OCI-LY7 (cell line): ENCODE measurements around the gene CLCN4. TPM values are rescaled to one million over a fixed set of nuclear protein-coding genes. Genes with fewer than 3 reads are reported as not detected.

ENCODE experiments used
- BruUV-seq: library from RNA; stranded (reverse); fragments of 400-500 nt; replicated peaks from 2 replicates; lab custom pipeline; 2021; lab: Mats Ljungman, UMichigan
- CTCF ChIA-PET: fragments of 300-600 bp; sonication (Branson Sonifier 250); formaldehyde crosslinking; loops from one replicate; lab custom pipeline; 2022; ENCODE audit warnings: antibody characterized with exemption; ENCODE audit not compliant: unreplicated experiment; lab: Charles Lee
- POLR2A ChIA-PET: fragments of 300-600 bp; sonication (Branson Sonifier 250); formaldehyde crosslinking; loops from one replicate; lab custom pipeline; 2022; ENCODE audit warnings: antibody characterized with exemption; lab: Charles Lee
- DNase-seq: peaks from one replicate; pipeline ENCODE4 v3.0.0-alpha.2; 2015; ENCODE audit warnings: low spot score
- H2AFZ ChIP-seq: fragments of 200-600 bp; sonication (generic), shearing (Covaris generic); 2 replicates; pipeline ENCODE4 v1.6.1; 2014; ENCODE audit warnings: mild to moderate bottlenecking, antibody characterized with exemption, low read length, moderate library complexity
- H3K27ac ChIP-seq: fragments of 200-600 bp; sonication (generic); 2 replicates; pipeline ENCODE4 v1.5.1; 2014; ENCODE audit warnings: mixed run types, low read depth, mild to moderate bottlenecking, moderate library complexity, low read length, inconsistent platforms; ENCODE audit not compliant: poor library complexity, severe bottlenecking
- H3K36me3 ChIP-seq: fragments of 200-600 bp; sonication (generic); 2 replicates; pipeline ENCODE4 v1.6.1; 2014; ENCODE audit warnings: mild to moderate bottlenecking, antibody characterized with exemption, low read length, moderate library complexity, mixed read lengths; ENCODE audit not compliant: insufficient read depth
- H3K4me1 ChIP-seq: fragments of 200-600 bp; sonication (generic); 2 replicates; pipeline ENCODE4 v1.5.1; 2014; ENCODE audit warnings: mild to moderate bottlenecking, low read length; ENCODE audit not compliant: insufficient read depth, poor library complexity, severe bottlenecking
- H3K4me2 ChIP-seq: fragments of 200-600 bp; sonication (generic); 2 replicates; pipeline ENCODE4 v1.6.1; 2014; ENCODE audit warnings: mild to moderate bottlenecking, low read length
- H3K4me3 ChIP-seq: fragments of 200-600 bp; sonication (generic); 2 replicates; pipeline ENCODE4 v1.5.1; 2014; ENCODE audit warnings: mild to moderate bottlenecking, low read depth, low read length; ENCODE audit not compliant: poor library complexity, severe bottlenecking
- H3K79me2 ChIP-seq: fragments of 200-600 bp; sonication (generic); 2 replicates; pipeline ENCODE4 v1.6.1; 2016; ENCODE audit warnings: low read depth, mild to moderate bottlenecking, low read length, moderate library complexity, mixed read lengths; ENCODE audit not compliant: insufficient read depth
- H3K9me2 ChIP-seq: fragments of 200-600 bp; sonication (generic); 2 replicates; pipeline ENCODE4 v1.6.1; 2016; ENCODE audit warnings: mild to moderate bottlenecking, low read length, mixed read lengths; ENCODE audit not compliant: insufficient read depth
- H3K9me3 ChIP-seq: fragments of 200-600 bp; sonication (generic); 2 replicates; pipeline ENCODE4 v1.6.1; 2014; ENCODE audit warnings: mild to moderate bottlenecking, mixed run types, low read length, mixed read lengths
- H4K20me1 ChIP-seq: fragments of 200-600 bp; sonication (generic); 2 replicates; pipeline ENCODE4 v1.6.1; 2014; ENCODE audit warnings: mild to moderate bottlenecking, antibody characterized with exemption, low read length, moderate library complexity, mixed read lengths; ENCODE audit not compliant: insufficient read depth
- EZH2phosphoT487 ChIP-seq: fragments of 200-600 bp; sonication (generic); IDR thresholded peaks from 2 replicates; pipeline ENCODE4 v1.6.1; 2018; ENCODE audit warnings: low read depth, borderline replicate concordance, mild to moderate bottlenecking, mixed run types, antibody characterized with exemption, low read length, moderate library complexity, mixed read lengths
- intact Hi-C: fragments of 100-400 bp; cut with micrococcal nuclease; formaldehyde crosslinking; loops from one replicate; pipeline ENCODE4 v1.10.0; 2022; ENCODE audit not compliant: unreplicated experiment
- total RNA-seq, 2 experiments: library from RNA; depleted of rRNA in 1 of 2; stranded (reverse); fragments of >200 nt in 1 of 2; shearing (Covaris generic) in 1 of 2; gene quantifications; 2 replicates each; pipeline ENCODE4 v1.2.3, GENCODE V29; 2014 to 2022
- TF ChIP-seq, protein P1 (sequence below): fragments of 200-600 bp; sonication (generic); conservative IDR thresholded peaks from 2 replicates; pipeline ENCODE4 v1.5.1; 2014; ENCODE audit warnings: mild to moderate bottlenecking, antibody characterized with exemption, low read length, moderate library complexity, mixed read lengths

The CLCN4 gene
- total RNA-seq, 2 experiments from 2014 or later = 7.8 to 9.7 TPM

DNA sequence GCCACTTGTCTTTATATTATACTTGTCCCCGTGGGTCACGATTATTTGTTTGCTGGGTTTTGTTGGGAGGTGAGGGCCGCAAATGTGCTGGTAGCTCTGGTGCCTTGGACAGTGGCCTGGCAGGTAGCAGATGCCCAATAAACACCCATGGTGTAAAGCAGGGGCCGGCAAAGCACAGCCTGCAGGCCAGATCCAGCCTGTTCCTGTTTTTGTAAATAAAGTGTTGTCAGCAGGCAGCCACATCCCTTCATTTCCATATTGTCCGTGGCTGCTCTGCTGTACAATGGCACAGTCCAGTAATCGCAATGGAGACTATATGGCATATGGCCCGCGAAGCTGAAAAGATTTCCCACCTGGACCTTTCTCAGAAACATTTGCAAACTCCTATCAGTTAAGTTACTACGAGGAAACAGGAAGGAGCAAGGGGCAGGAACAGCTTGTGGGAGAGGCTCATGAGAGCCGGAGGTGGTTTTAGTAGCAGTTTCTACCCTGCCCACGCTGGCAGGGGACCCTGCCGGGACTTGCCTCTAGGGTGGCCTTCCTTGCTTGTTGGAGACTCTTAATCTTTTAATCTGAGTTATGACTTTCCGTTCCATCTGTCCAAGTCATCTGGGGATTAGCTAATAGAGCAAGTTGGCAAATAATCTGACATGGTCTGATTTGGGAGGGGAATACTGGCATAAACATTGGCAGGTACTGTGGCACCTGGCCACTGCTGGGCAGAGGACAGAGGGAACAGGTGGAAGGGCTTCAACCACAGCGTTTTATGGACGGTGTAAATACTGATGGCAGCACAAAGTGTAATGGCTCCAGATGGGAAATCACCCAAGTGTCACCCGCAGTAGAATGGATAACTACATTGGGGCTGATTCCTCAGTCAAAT is 19.6 kb downstream of the CLCN4 start:
- H3K27ac ChIP-seq = no peak overlapping the region
- ChIA-PET CTCF (no interaction called here), POLR2A (interaction anchor here (0.6 kb wide), 2 partner anchors 79 to 1698 kb away, joined by 3 read pairs; no protein-coding TSS in a partner anchor)
- TF ChIP-seq, protein P1, sequence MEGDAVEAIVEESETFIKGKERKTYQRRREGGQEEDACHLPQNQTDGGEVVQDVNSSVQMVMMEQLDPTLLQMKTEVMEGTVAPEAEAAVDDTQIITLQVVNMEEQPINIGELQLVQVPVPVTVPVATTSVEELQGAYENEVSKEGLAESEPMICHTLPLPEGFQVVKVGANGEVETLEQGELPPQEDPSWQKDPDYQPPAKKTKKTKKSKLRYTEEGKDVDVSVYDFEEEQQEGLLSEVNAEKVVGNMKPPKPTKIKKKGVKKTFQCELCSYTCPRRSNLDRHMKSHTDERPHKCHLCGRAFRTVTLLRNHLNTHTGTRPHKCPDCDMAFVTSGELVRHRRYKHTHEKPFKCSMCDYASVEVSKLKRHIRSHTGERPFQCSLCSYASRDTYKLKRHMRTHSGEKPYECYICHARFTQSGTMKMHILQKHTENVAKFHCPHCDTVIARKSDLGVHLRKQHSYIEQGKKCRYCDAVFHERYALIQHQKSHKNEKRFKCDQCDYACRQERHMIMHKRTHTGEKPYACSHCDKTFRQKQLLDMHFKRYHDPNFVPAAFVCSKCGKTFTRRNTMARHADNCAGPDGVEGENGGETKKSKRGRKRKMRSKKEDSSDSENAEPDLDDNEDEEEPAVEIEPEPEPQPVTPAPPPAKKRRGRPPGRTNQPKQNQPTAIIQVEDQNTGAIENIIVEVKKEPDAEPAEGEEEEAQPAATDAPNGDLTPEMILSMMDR = no peak
- no peak for TF ChIP-seq EZH2phosphoT487
- no peak overlapping the region for H3K4me3 ChIP-seq
- no peaks in the 10 kb centered on the region for H3K9me3 ChIP-seq
- no peak overlapping the region for H3K4me2 ChIP-seq
- no peaks in the 10 kb centered on the region for H3K9me2 ChIP-seq
- no peak for DNase-seq
- H3K4me1 ChIP-seq = no peaks in the 10 kb centered on the region
- no peaks in the 10 kb centered on the region for H3K79me2 ChIP-seq
- BruUV-seq = no TSS peak
- intact Hi-C loops = no loop called here
- no peaks in the 10 kb centered on the region for H3K36me3 ChIP-seq
- H2AFZ ChIP-seq = no peak overlapping the region
- no peaks in the 10 kb centered on the region for H4K20me1 ChIP-seq

DNA sequence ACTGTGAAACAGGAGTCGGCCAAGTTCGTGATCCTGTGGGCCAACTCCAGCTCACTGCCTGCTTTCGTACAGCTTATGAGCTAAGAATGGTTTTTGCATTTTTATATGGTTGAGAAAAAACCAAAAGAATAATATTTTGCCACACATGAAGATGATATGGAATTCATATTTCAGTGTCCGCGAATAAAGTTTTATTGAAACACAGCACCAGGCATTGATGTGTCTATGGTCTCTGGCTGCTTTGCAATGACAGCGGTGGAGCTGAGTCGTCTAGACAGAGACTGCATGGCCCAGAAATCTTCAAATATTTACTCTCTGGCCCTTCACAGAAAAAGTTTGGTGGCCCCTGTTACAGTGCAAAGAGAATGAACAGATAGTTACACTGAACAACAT is 20.2 kb downstream of the CLCN4 start:
- no TSS peak for BruUV-seq
- Histone ChIP-seq H2AFZ (no peak overlapping the region), H3K36me3 (no peaks in the 10 kb centered on the region), H4K20me1 (no peaks in the 10 kb centered on the region), H3K4me2 (no peak overlapping the region), H3K9me3 (no peaks in the 10 kb centered on the region), H3K79me2 (no peaks in the 10 kb centered on the region), H3K4me3 (no peak overlapping the region), H3K9me2 (no peaks in the 10 kb centered on the region), H3K4me1 (no peaks in the 10 kb centered on the region), H3K27ac (no peak overlapping the region)
- TF ChIP-seq, protein P1 = no peak
- no peak for TF ChIP-seq EZH2phosphoT487
- ChIA-PET POLR2A (interaction anchor here (0.6 kb wide), 2 partner anchors 80 to 1697 kb away, joined by 3 read pairs; no protein-coding TSS in a partner anchor), CTCF (no interaction called here)
- DNase-seq = no peak
- intact Hi-C loops = no loop called here

DNA sequence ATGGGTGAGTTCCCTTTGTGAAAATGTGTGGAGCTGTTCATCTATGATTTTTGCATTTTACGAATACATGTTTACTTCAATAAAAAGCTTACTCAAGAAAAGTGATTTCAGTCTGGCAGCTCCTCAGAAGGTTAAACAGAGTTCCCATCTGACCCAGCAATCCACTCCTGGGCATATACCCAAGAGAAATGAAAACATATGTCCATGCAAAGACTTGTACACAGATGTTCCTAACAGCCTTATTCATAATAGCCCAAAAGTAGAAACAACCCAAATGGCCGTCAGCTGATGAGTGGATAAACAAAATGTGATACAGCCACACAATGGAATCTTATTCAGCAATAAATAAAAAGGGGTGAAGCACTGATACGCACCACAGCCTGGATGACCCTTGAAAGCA is 20.8 kb downstream of the CLCN4 start:
- ChIA-PET CTCF (no interaction called here), POLR2A (no interaction called here)

More for the DNA sequence above, 20.8 kb downstream of the CLCN4 start:
- H3K9me2 ChIP-seq = no peaks in the 10 kb centered on the region
- no peak overlapping the region for H3K27ac ChIP-seq
- H4K20me1 ChIP-seq = no peaks in the 10 kb centered on the region
- H3K4me3 ChIP-seq = no peak overlapping the region
- TF ChIP-seq, protein P1 = no peak
- TF ChIP-seq EZH2phosphoT487 = no peak
- BruUV-seq = no TSS peak
- intact Hi-C loops = no loop called here
- no peaks in the 10 kb centered on the region for H3K36me3 ChIP-seq
- no peak overlapping the region for H2AFZ ChIP-seq
- H3K9me3 ChIP-seq = no peaks in the 10 kb centered on the region
- H3K4me2 ChIP-seq = no peak overlapping the region
- H3K4me1 ChIP-seq = no peaks in the 10 kb centered on the region
- no peak for DNase-seq
- no peaks in the 10 kb centered on the region for H3K79me2 ChIP-seq
